GM21737 (cell line): ENCODE results near the gene CHAC2.
"Not testable (repeated sequence)": the region's sequence is repeated elsewhere in the genome, so short reads cannot be mapped to it uniquely, and the experiment has no call there.

Experiments used
- ATAC-seq: cut with Tn5 transposase; IDR thresholded peaks from one replicate; pipeline ENCODE4 v1.9.1; 2021; ENCODE audit warnings: mild to moderate bottlenecking, moderate library complexity; ENCODE audit not compliant: unreplicated experiment

The CHAC2 gene

GRCh38 chr2:53777134-53777533 is 9.5 kb downstream of the CHAC2 start:
- no peak for ATAC-seq

GRCh38 chr2:53778536-53779162 is 11.0 kb downstream of the CHAC2 start:
- no peak for ATAC-seq

DNA sequence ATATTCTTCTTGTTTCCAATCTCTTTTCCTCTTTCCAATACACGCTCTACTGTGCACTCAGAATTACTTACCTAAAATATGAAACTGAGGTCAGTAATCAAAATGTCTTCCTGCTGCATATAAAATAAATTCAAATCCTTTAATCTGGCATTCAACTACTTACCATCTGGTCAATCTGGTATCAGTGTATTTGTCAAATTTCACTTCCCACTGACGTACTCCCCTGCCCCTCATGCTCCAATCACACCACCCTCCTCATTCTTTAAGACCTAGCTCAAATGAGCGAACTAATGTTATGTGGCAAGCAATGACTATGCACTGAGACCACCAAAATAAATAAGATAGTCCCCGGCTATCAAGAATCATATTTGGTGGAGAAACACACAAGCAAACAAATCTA is 12.5 kb downstream of the CHAC2 start:
- no peak for ATAC-seq

GRCh38 chr2:53782676-53783075 is 15.1 kb downstream of the CHAC2 start:
- no peak for ATAC-seq

DNA sequence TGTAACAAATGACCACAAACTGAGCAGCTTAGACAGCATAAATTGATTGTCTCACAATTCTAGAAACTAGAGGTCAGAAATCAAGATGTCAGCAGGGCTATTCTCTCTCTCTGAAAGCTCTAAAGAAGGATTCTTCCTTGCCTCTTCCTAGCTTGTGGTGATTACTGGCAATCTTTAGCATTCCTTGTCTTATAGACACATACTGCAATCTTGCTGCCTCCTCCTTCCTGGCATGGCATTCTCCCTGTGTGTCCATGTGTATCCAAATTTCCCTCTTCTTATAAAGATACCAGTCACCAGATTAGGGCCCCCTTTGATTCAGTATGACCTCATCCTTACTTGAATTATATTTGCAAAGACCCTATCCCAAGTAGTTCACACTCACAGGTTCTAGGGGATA is 16.8 kb downstream of the CHAC2 start:
- ATAC-seq = no peak

- ATAC-seq = no peak
Observed at GRCh38 chr2:53785366-53785765, 17.8 kb downstream of the CHAC2 start.

DNA sequence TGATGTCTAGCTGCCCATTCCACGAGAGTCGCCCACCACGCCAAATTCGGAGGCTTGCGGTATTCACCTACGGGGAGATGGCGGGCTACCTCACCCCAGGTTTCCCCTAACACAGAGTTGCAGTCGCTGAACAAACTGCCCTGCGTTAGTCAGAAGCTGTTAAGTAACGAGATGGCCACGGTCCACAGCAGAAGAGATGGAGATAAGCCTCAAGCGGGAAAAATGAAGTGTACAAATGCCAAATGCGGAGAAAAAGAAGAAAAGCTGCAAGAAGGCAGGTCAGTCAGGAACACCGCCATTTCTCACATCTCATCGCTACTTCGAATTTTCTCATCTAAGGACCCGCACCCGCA is 18.7 kb downstream of the CHAC2 start:
- ATAC-seq = no peak

- ATAC-seq = peak; percentile 95
Observed at GRCh38 chr2:53786705-53787613, 19.4 kb downstream of the CHAC2 start, which contains the start of the genes ASB3 and ERLEC1. ASB3 (minus strand) TSS chr2:53786953; CDS start chr2:53765572, 21,381 bp downstream. ERLEC1 (plus strand) TSS chr2:53787044; CDS start chr2:53787211, 167 bp downstream.

GRCh38 chr2:53787614-53788289 is 20.1 kb downstream of the CHAC2 start:
- ATAC-seq = no peak

- ATAC-seq = no peak
Observed at GRCh38 chr2:53793261-53793660, 25.7 kb downstream of the CHAC2 start.

- no peak for ATAC-seq
Observed at GRCh38 chr2:53793821-53794220, 26.2 kb downstream of the CHAC2 start.

- no peak for ATAC-seq
Observed at GRCh38 chr2:53801547-53801946, 33.9 kb downstream of the CHAC2 start.

- no peak for ATAC-seq
Observed at GRCh38 chr2:53802617-53803151, 35.1 kb downstream of the CHAC2 start.

- no peak for ATAC-seq
Observed at GRCh38 chr2:53811601-53812000, 44.0 kb downstream of the CHAC2 start.

DNA sequence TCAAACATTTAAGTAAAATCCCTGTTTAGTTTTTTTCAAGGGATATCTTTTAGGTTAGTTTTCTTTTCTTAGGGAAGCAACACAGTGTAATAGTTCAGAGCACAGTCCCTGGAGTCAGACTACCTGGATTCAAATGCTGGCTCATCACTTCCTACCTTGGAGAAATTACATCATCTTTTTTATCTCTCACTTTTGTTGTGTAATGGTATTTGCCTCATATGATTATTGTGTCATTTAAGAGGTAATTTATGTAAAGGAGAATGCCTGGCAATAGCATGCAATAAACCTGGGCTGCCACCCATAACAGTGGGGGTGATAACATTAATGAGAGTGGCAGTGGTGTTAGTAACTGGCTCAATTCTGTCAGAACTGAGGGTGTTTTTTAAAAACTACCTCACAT is 45.5 kb downstream of the CHAC2 start:
- no peak for ATAC-seq

DNA sequence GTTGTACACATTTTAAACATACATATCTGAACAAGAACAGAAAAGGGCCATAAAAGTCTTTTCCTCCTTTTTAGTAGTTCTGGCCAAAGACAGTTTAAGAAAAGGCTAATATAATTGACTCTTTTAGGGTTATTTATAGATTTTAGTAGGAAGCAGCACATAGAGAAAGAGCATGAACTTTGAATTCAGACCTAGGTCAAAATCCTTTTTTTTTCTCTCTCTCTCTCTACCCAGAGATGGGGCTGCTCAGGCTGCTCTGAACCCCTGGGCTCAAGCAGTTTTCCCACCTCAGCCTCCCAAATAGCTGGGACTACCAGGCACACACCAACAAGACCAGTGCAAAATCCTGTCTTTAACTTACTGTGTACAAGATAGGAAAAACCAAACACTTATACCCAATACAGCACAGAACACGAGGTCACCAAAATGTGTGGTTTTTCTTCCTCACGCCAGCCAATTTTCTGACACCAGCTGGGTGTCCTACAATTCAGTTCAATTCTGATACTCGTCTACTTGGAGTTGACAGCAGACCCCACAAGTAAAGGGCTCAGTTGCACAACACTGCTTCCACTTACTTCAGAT is 51.3 kb downstream of the CHAC2 start:
- ATAC-seq = no peak

GRCh38 chr2:53819634-53820033 is 52.0 kb downstream of the CHAC2 start:
- ATAC-seq = no peak

DNA sequence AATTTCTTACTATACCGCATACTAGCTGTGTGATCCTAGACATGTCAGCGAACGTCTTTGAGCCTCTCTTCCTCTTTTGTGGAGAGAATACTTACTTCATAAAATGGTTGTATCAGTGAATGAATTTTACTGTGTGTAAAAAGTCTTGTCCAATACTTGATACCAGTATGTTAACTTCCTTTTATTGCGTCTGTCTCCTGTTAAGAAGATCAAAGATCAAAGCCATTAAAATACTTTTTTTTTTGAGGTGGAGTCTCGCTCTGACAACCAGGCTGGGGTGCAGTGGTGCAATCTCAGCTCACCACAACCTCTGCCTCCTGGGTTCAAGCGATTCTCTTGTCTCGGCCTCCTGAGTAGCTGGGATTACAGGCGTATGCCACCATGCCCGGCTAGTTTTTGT is 52.4 kb downstream of the CHAC2 start:
- ATAC-seq = no peak

DNA sequence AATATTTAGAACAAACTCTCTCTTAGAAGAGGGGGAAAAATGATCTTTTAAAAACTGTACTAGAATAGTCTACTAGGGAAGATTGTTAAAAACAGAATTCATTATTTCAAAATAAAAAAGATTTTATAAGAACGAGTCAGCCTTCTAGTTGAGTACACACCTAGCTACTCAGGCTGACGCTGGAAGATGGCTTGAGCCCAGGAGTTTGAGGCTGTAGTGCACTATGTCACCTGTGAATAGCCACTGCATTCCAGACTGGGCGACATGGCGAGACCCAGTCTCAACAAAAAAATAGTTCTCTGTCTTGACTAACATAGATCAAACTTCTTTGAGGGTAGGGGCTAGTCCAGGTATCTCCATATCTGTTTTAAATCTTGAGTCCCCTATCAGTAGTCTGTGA is 53.1 kb downstream of the CHAC2 start:
- ATAC-seq = no peak

DNA sequence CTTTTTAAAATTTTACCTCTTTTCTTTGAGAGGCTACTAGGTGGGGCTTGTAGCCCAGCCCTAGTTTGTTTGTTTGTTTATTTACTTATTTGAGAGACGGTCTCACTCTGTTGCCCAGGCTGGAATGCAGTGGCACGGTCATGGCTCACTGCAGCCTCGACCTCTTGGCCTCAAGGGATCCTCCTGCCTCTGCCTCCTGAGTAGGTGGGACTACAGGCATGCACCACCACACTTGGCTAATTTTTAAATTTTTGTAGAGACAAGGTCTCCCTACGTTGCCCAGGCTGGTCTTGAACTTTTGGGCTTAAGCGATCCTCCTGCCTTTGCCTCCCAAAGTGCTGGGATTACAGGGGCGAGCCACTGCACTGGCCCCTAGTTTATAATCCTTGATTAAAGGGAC is 54.2 kb downstream of the CHAC2 start:
- no peak for ATAC-seq

- ATAC-seq = not testable (repeated sequence)
Observed at GRCh38 chr2:53823639-53824038, 56.0 kb downstream of the CHAC2 start.
